GM12891 (cell line): Measurements from ENCODE around the gene SMARCD2.
A peak's percentile ranks its signal among the peaks of the same experiment; 100 is the strongest.

Source experiments
- POLR2A ChIP-seq: IDR thresholded peaks from 2 replicates; pipeline ENCODE4 v1.6.1; 2011; ENCODE audit warnings: low read depth, low read length, control low read depth
- POLR2AphosphoS5 ChIP-seq: IDR thresholded peaks from 2 replicates; pipeline ENCODE4 v1.6.1; 2011; ENCODE audit warnings: low read depth, low read length, control low read depth

- peak; percentile 34; the same call in 1 of the 2 replicates for TF ChIP-seq POLR2A
- no peak for TF ChIP-seq POLR2AphosphoS5
These were observed 9.3 kb downstream of the SMARCD2 start for GRCh38 chr17:63833026-63833740.
